ENCODE measurements around the gene SMAD1. TPM values are rescaled to one million over a fixed set of nuclear protein-coding genes. Genes with fewer than 3 reads are reported as not detected.

SMAD1 gene
- total RNA-seq, 2 donors from 2014 or later: 25.1 to 28.3 TPM

DNA sequence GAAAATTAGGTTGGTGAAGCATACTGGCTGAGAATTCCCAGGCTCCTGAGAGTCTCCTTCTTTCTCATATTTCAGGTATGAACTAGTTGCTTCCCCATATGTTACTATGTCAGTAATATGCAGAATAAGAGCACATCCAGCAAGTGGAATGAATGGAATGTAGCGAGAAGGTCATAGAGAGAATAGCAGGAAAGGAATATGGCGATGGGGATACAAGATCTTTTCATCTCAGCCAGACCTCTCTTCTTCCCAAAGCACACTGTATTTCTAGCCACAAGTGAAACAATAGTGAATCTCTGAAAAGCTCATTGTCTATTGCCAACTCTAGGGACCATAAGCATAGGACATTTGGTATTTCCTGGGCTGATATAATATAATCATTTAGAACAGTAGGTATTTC is 82.9 kb downstream of the SMAD1 start:
- Mint-ChIP-seq H3K9me3 (peaks cover 9% of the 10 kb centered on the region), H3K4me3 (no peak overlapping the region), H3K27ac (no peak overlapping the region), H3K27me3 (ENCODE audit: insufficient read depth) (no peaks in the 10 kb centered on the region), H3K36me3 (ENCODE audit: low read depth) (peaks cover 16% of the 10 kb centered on the region), H3K4me1 (peaks cover 6% of the 10 kb centered on the region)
- Histone ChIP-seq H3K9ac (ENCODE audit: extremely low read depth, low read length, poor library complexity, severe bottlenecking) (no peak overlapping the region), H3K27ac (ENCODE audit: low read depth, low read length) (no peak overlapping the region), H3K4me1 (ENCODE audit: control insufficient read depth, insufficient read depth, low read length) (no peaks in the 10 kb centered on the region), H3K9me3 (ENCODE audit: control insufficient read depth, low read length) (peaks cover 16% of the 10 kb centered on the region), H3K36me3 (ENCODE audit: control insufficient read depth, insufficient read depth, low read length) (peaks cover 4% of the 10 kb centered on the region), H3K4me3 (ENCODE audit: low read length) (no peak overlapping the region), H3K27me3 (ENCODE audit: control insufficient read depth, insufficient read depth, low read length, poor library complexity, severe bottlenecking) (no peaks in the 10 kb centered on the region)
- no peak for DNase-seq
- WGBS, 2 experiments (ENCODE audit: insufficient coverage in 1 of 2, insufficient read length in 1 of 2): 96% methylated on average over 2 of the region's 2 CpGs; no CpG with 5 or more reads in 1 of the 2 experiments
- TF ChIP-seq, protein P1, sequence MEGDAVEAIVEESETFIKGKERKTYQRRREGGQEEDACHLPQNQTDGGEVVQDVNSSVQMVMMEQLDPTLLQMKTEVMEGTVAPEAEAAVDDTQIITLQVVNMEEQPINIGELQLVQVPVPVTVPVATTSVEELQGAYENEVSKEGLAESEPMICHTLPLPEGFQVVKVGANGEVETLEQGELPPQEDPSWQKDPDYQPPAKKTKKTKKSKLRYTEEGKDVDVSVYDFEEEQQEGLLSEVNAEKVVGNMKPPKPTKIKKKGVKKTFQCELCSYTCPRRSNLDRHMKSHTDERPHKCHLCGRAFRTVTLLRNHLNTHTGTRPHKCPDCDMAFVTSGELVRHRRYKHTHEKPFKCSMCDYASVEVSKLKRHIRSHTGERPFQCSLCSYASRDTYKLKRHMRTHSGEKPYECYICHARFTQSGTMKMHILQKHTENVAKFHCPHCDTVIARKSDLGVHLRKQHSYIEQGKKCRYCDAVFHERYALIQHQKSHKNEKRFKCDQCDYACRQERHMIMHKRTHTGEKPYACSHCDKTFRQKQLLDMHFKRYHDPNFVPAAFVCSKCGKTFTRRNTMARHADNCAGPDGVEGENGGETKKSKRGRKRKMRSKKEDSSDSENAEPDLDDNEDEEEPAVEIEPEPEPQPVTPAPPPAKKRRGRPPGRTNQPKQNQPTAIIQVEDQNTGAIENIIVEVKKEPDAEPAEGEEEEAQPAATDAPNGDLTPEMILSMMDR (conservative IDR thresholded peaks at IDR 0.05): no peak

DNA sequence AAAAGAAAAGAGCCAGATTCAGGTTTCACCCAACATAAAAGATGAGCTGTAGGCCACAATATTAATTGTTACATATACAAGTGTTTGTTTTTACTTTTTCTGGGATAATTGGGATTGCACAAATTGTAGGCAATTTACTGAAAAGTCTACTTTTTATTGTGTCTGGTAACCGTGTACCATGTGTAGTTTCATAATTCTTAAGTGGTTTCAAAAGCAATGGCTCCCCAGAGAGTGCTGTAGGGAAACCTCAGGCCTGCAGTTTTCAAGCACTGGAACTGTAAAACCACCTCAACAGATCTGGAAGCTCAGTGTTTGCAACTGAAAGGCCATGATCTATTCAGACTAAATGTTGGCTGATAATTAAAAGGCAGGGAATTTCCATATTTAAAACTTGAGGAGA is 83.7 kb downstream of the SMAD1 start:
- Histone ChIP-seq H3K27ac (ENCODE audit: low read depth, low read length) (no peak overlapping the region), H3K9me3 (ENCODE audit: control insufficient read depth, low read length) (peaks cover 13% of the 10 kb centered on the region), H3K4me1 (ENCODE audit: control insufficient read depth, insufficient read depth, low read length) (no peaks in the 10 kb centered on the region), H3K4me3 (ENCODE audit: low read length) (no peak overlapping the region), H3K36me3 (ENCODE audit: control insufficient read depth, insufficient read depth, low read length) (no peaks in the 10 kb centered on the region), H3K27me3 (ENCODE audit: control insufficient read depth, insufficient read depth, low read length, poor library complexity, severe bottlenecking) (no peaks in the 10 kb centered on the region), H3K9ac (ENCODE audit: extremely low read depth, low read length, poor library complexity, severe bottlenecking) (no peak overlapping the region)
- peaks cover 12% of the 10 kb centered on the region for H3K36me3 Mint-ChIP-seq (ENCODE audit: low read depth)
- H3K4me3 Mint-ChIP-seq: no peak overlapping the region
- TF ChIP-seq, protein P1 (conservative IDR thresholded peaks at IDR 0.05): no peak
- H3K27ac Mint-ChIP-seq: no peak overlapping the region
- WGBS, 2 experiments (ENCODE audit: insufficient coverage in 1 of 2, insufficient read length in 1 of 2): 90 to 100% methylated on average over 1 of the region's 1 CpG
- H3K27me3 Mint-ChIP-seq (ENCODE audit: insufficient read depth): peaks cover 3% of the 10 kb centered on the region
- no peak for DNase-seq
- peaks cover 9% of the 10 kb centered on the region for H3K9me3 Mint-ChIP-seq
- peaks cover 3% of the 10 kb centered on the region for H3K4me1 Mint-ChIP-seq

- no peak overlapping the region for H3K4me3 ChIP-seq (ENCODE audit: low read length)
- no peak for DNase-seq
- 83 to 94% methylated on average over 3 to 5 of the region's 5 CpGs for WGBS, 2 experiments (ENCODE audit: insufficient coverage in 1 of 2, insufficient read length in 1 of 2)
- H3K27ac ChIP-seq (ENCODE audit: low read depth, low read length): no peak overlapping the region
- H3K36me3 ChIP-seq (ENCODE audit: control insufficient read depth, insufficient read depth, low read length): no peaks in the 10 kb centered on the region
- no peak overlapping the region for H3K4me3 Mint-ChIP-seq
- H3K4me1 Mint-ChIP-seq: no peaks in the 10 kb centered on the region
- H3K4me1 ChIP-seq (ENCODE audit: control insufficient read depth, insufficient read depth, low read length): no peaks in the 10 kb centered on the region
- peaks cover 9% of the 10 kb centered on the region for H3K9me3 Mint-ChIP-seq
- H3K9me3 ChIP-seq (ENCODE audit: control insufficient read depth, low read length): peaks cover 13% of the 10 kb centered on the region
- no peaks in the 10 kb centered on the region for H3K27me3 ChIP-seq (ENCODE audit: control insufficient read depth, insufficient read depth, low read length, poor library complexity, severe bottlenecking)
- peaks cover 3% of the 10 kb centered on the region for H3K27me3 Mint-ChIP-seq (ENCODE audit: insufficient read depth)
- no peak overlapping the region for H3K27ac Mint-ChIP-seq
- H3K9ac ChIP-seq (ENCODE audit: extremely low read depth, low read length, poor library complexity, severe bottlenecking): no peak overlapping the region
- TF ChIP-seq, protein P1 (conservative IDR thresholded peaks at IDR 0.05): no peak
- H3K36me3 Mint-ChIP-seq (ENCODE audit: low read depth): peaks cover 12% of the 10 kb centered on the region
These were observed 84.5 kb downstream of the SMAD1 start for GRCh38 chr4:145566086-145566708.
